ENCODE measurements around the gene RPS19BP1.
"Not testable (repeated sequence)": the region's sequence is repeated elsewhere in the genome, so short reads cannot be mapped to it uniquely, and the experiment has no call there.

The RPS19BP1 gene

GRCh38 chr22:39510529-39511149 lies 21.9 kb downstream of the RPS19BP1 start:
- no peak for DNase-seq

GRCh38 chr22:39508393-39508792 lies 24.2 kb downstream of the RPS19BP1 start:
- no peak for DNase-seq

GRCh38 chr22:39507021-39507420 lies 25.5 kb downstream of the RPS19BP1 start:
- not testable (repeated sequence) for DNase-seq

- no peak for DNase-seq
Observed at GRCh38 chr22:39504071-39504470, 28.5 kb downstream of the RPS19BP1 start.

GRCh38 chr22:39503630-39504029 lies 28.9 kb downstream of the RPS19BP1 start:
- no peak for DNase-seq

- DNase-seq: no peak
Observed at GRCh38 chr22:39502789-39503409, 29.6 kb downstream of the RPS19BP1 start.

- DNase-seq: peak; percentile 94
Observed at GRCh38 chr22:39502109-39502788, 30.3 kb downstream of the RPS19BP1 start, which contains the start of gene MIEF1. MIEF1 (plus strand) TSS chr22:39502290; CDS start chr22:39511295, 9,005 bp downstream.

GRCh38 chr22:39501644-39502108 lies 30.9 kb downstream of the RPS19BP1 start:
- DNase-seq: no peak

GRCh38 chr22:39500101-39500500 lies 32.4 kb downstream of the RPS19BP1 start:
- no peak for DNase-seq

GRCh38 chr22:39498802-39499201 lies 33.7 kb downstream of the RPS19BP1 start:
- no peak for DNase-seq

GRCh38 chr22:39498368-39498767 lies 34.2 kb downstream of the RPS19BP1 start:
- DNase-seq: no peak

- DNase-seq: no peak
Observed at GRCh38 chr22:39497429-39497828, 35.1 kb downstream of the RPS19BP1 start.

GRCh38 chr22:39496131-39496838 lies 36.3 kb downstream of the RPS19BP1 start:
- DNase-seq: peak; percentile 55

- peak; percentile 27 for DNase-seq
Observed at GRCh38 chr22:39494471-39495120, 38.0 kb downstream of the RPS19BP1 start.

- DNase-seq: no peak
Observed at GRCh38 chr22:39493759-39494158, 38.8 kb downstream of the RPS19BP1 start.

- DNase-seq: no peak
Observed at GRCh38 chr22:39492186-39492585, 40.4 kb downstream of the RPS19BP1 start.

GRCh38 chr22:39491696-39492095 lies 40.9 kb downstream of the RPS19BP1 start:
- no peak for DNase-seq

GRCh38 chr22:39490966-39491680 lies 41.4 kb downstream of the RPS19BP1 start:
- DNase-seq: no peak

GRCh38 chr22:39490135-39490798 lies 42.3 kb downstream of the RPS19BP1 start:
- DNase-seq: peak; percentile 88

GRCh38 chr22:39489094-39490068 lies 43.2 kb downstream of the RPS19BP1 start:
- DNase-seq: no peak

Measured in CD4-positive, alpha-beta T cell treated with Interferon gamma for 1 hour (primary cell).